ENCODE data around the gene DIDO1.
A peak's percentile ranks its signal among the peaks of the same experiment; 100 is the strongest.

The DIDO1 gene

DNA sequence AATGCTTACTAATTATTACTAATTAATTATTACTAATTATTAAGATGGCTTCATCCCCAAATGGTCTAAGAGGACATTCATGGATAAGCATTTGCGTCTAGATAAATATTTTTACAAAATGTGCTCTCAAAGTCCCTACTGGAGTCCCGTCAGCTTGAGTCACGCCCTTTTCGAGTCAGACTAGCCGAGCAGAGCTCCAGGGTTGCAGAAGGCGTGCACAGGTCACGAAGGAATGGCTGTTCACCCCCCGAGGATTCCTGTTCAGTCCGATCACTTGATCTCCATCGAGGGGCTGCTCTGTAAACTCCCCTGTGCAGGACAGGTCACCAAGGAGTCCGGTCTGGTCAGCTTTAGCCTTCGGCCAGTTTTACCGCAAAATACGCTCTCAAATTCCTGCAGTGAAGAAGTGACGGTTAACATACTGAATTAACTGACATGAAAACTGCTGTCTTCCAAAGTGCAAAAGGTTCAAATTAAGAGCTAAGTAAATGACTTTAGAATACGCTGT lies 84.5 kb downstream of the DIDO1 start:
- Histone ChIP-seq H3K9ac (ENCODE audit: low read length) (no peak overlapping the region), H3K79me2 (ENCODE audit: low read length) (peaks cover 11% of the 10 kb centered on the region), H3K27me3 (ENCODE audit: low read depth, low read length) (no peaks in the 10 kb centered on the region), H4K20me1 (ENCODE audit: insufficient read depth, low read length) (peaks cover 11% of the 10 kb centered on the region), H3K9me3 (ENCODE audit: insufficient read depth, low read length) (no peaks in the 10 kb centered on the region), H3K4me1 (ENCODE audit: low read length) (peaks cover 26% of the 10 kb centered on the region), H3K4me2 (ENCODE audit: low read length) (no peak overlapping the region), H3K36me3 (replicated peaks; ENCODE audit: low read depth, low read length) (peaks cover 50% of the 10 kb centered on the region), H3K4me3 (ENCODE audit: low read length) (no peak overlapping the region), H2AFZ (ENCODE audit: low read depth, low read length) (no peak overlapping the region), H3K27ac (ENCODE audit: low read length) (no peak overlapping the region)
- TF ChIP-seq, protein P1, sequence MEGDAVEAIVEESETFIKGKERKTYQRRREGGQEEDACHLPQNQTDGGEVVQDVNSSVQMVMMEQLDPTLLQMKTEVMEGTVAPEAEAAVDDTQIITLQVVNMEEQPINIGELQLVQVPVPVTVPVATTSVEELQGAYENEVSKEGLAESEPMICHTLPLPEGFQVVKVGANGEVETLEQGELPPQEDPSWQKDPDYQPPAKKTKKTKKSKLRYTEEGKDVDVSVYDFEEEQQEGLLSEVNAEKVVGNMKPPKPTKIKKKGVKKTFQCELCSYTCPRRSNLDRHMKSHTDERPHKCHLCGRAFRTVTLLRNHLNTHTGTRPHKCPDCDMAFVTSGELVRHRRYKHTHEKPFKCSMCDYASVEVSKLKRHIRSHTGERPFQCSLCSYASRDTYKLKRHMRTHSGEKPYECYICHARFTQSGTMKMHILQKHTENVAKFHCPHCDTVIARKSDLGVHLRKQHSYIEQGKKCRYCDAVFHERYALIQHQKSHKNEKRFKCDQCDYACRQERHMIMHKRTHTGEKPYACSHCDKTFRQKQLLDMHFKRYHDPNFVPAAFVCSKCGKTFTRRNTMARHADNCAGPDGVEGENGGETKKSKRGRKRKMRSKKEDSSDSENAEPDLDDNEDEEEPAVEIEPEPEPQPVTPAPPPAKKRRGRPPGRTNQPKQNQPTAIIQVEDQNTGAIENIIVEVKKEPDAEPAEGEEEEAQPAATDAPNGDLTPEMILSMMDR (IDR thresholded peaks at IDR 0.05; ENCODE audit: low read depth, low read length): no peak
- TF ChIP-seq EZH2phosphoT487 (IDR thresholded peaks at IDR 0.05; ENCODE audit: low read depth): no peak

DNA sequence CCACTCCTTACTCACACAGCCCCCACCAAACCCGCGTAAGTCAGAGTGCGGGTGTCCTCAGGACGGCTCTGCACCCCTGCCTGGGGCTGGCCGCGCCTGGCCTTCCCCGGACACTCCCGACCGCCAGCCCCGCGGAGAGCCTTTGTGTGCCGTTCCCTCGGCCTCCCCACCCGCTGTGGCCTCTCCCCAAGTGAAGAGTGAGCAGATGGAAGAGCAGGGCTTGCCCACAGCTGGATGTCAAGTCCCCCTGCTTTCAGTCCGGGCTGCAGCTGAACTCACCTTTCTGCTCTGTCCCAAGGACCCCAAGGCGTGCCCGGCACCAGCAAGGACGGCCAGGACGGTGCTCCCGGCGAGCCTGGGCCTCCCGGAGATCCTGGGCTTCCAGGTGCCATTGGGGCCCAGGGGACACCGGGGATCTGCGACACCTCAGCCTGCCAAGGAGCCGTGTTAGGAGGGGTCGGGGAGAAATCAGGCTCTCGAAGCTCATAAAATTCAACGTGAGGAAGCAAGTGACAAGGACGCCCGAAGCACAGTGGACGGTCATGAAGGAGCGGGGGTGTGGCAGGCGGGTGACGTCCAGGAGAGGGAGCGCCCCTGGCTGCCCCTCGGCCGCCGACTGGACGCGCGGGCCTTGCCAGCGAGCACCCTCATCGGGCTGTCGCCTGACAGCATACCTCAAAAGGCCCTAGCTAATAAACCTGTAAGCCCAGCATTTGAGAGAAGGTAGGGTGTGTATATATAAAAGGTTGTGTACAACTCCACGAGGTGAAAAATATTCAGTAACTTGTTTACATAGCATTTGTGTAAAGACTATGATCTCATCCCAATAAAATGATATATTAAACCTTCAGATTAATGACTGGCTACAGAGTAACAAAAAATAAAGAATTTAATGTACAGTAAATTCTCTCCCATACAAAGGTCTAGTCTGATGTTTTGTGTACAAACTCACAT lies 85.8 kb downstream of the DIDO1 start:
- H3K27ac ChIP-seq (ENCODE audit: low read length): peak overlapping the region; percentile 14; the same call in 1 of the 2 replicates
- peaks cover 2% of the 10 kb centered on the region for H4K20me1 ChIP-seq (ENCODE audit: insufficient read depth, low read length)
- peaks cover 2% of the 10 kb centered on the region for H3K79me2 ChIP-seq (ENCODE audit: low read length)
- no peak for TF ChIP-seq EZH2phosphoT487 (IDR thresholded peaks at IDR 0.05; ENCODE audit: low read depth)
- TF ChIP-seq, protein P1 (IDR thresholded peaks at IDR 0.05; ENCODE audit: low read depth, low read length): no peak
- no peak overlapping the region for H3K4me3 ChIP-seq (ENCODE audit: low read length)
- H3K27me3 ChIP-seq (ENCODE audit: low read depth, low read length): no peaks in the 10 kb centered on the region
- H3K9ac ChIP-seq (ENCODE audit: low read length): no peak overlapping the region
- peaks cover 48% of the 10 kb centered on the region for H3K36me3 ChIP-seq (replicated peaks; ENCODE audit: low read depth, low read length)
- no peak overlapping the region for H2AFZ ChIP-seq (ENCODE audit: low read depth, low read length)
- H3K4me1 ChIP-seq (ENCODE audit: low read length): peaks cover 27% of the 10 kb centered on the region
- no peaks in the 10 kb centered on the region for H3K9me3 ChIP-seq (ENCODE audit: insufficient read depth, low read length)
- H3K4me2 ChIP-seq (ENCODE audit: low read length): no peak overlapping the region

DNA sequence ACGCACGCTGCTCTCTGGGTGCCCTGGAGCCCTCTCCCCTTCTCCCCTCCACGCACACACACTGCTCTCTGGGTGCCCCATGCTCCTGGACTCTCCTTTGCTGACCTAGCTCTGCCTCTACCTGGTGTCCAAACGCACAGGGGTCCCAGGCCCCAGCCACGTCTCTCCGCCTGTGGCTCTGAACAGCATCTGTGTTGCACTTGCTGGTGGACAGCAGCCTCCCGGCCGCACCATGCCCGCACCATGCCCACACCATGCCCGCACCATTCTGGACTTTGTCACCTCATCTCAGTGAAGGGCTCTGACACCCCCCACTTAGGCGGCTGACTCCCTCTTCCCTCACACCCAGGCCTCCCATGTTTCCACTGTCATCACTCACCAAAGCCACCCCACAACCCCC lies 86.5 kb downstream of the DIDO1 start:
- no peak overlapping the region for H3K9ac ChIP-seq (ENCODE audit: low read length)
- H3K36me3 ChIP-seq (replicated peaks; ENCODE audit: low read depth, low read length): peaks cover 42% of the 10 kb centered on the region
- H3K4me3 ChIP-seq (ENCODE audit: low read length): no peak overlapping the region

DNA sequence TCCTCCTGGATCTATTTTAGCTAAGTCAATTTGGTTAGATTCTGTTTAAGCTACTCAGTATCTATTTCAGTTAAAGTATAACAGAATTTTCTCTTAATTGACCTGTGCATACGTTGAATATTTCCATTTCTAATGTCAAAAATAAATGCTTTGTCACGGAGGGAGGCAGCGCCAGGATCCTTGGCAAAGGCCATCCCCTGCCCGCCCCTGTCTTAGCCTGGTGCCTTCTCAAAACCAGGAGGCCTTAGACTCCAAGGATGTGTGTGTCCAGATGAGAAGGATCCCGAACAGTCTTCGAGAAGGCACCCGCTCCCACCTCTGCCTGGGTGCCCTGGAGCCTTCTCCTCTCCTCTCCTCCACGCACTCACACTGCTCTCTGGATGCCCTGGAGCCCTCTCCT lies 87.0 kb downstream of the DIDO1 start:
- Histone ChIP-seq H3K4me2 (ENCODE audit: low read length) (no peak overlapping the region), H3K27me3 (ENCODE audit: low read depth, low read length) (no peaks in the 10 kb centered on the region), H3K4me3 (ENCODE audit: low read length) (no peak overlapping the region), H3K9me3 (ENCODE audit: insufficient read depth, low read length) (no peaks in the 10 kb centered on the region), H3K36me3 (replicated peaks; ENCODE audit: low read depth, low read length) (peaks cover 40% of the 10 kb centered on the region), H4K20me1 (ENCODE audit: insufficient read depth, low read length) (no peaks in the 10 kb centered on the region), H3K79me2 (ENCODE audit: low read length) (no peaks in the 10 kb centered on the region), H3K4me1 (ENCODE audit: low read length) (peaks cover 30% of the 10 kb centered on the region), H2AFZ (ENCODE audit: low read depth, low read length) (no peak overlapping the region), H3K9ac (ENCODE audit: low read length) (no peak overlapping the region), H3K27ac (ENCODE audit: low read length) (peak overlapping the region; percentile 71)
- no peak for TF ChIP-seq EZH2phosphoT487 (IDR thresholded peaks at IDR 0.05; ENCODE audit: low read depth)
- TF ChIP-seq, protein P1 (IDR thresholded peaks at IDR 0.05; ENCODE audit: low read depth, low read length): no peak

More for the DNA sequence above, 86.5 kb downstream of the DIDO1 start:
- Histone ChIP-seq H3K4me2 (ENCODE audit: low read length) (no peak overlapping the region), H3K79me2 (ENCODE audit: low read length) (no peaks in the 10 kb centered on the region), H3K27me3 (ENCODE audit: low read depth, low read length) (no peaks in the 10 kb centered on the region), H3K9me3 (ENCODE audit: insufficient read depth, low read length) (no peaks in the 10 kb centered on the region), H2AFZ (ENCODE audit: low read depth, low read length) (no peak overlapping the region), H3K4me1 (ENCODE audit: low read length) (peaks cover 29% of the 10 kb centered on the region), H4K20me1 (ENCODE audit: insufficient read depth, low read length) (no peaks in the 10 kb centered on the region), H3K27ac (ENCODE audit: low read length) (no peak overlapping the region)
- no peak for TF ChIP-seq EZH2phosphoT487 (IDR thresholded peaks at IDR 0.05; ENCODE audit: low read depth)
- TF ChIP-seq, protein P1 (IDR thresholded peaks at IDR 0.05; ENCODE audit: low read depth, low read length): no peak
